Measurements from ENCODE around the gene BLOC1S1. TPM values are rescaled to one million over a fixed set of nuclear protein-coding genes. Genes with fewer than 3 reads are reported as not detected.

BLOC1S1 gene
- total and polyA plus RNA-seq, 9 of the 15 experiments (the other 6 are each of a cell fraction or from before 2014, with no cell fraction given), result 75.2 to 161 (median 98.8) TPM

DNA sequence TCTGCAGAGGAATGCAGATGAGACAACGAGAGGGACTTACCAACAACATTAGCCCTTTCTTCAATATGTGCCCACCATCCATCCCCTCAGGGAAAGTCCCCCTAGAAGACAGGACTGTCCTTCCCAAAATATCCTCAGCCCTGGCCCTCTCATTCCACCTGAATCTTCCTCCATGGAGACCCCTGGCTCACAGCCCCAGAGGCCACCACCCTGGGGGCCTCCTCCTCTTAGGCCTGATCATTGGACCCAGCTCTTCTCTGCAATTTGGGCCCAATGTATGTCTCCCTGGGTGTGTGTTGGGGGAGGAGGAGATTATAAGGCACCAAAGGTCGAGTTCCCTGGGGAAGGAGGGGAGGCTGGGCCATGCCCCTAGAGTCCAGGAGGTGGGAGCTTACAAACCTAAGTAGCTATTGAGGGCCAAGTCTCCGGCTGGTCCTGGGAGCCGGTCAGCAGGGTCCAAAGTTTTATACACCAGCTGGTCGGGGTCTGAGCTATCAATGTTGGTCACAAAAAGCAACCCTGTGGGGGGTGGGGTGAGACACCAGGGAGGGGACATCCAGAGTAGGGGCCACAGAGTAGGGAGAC is 16.3 kb upstream of the BLOC1S1 start:
- intact Hi-C loops (cut with micrococcal nuclease) (no loop called here), in situ Hi-C loops (cut with MboI) (no loop called here)
- BruUV-seq (replicated peaks), result no TSS peak
- Histone ChIP-seq H3K27me3 (ENCODE audit: control insufficient read depth in 2 of 2, insufficient read depth in 2 of 2, low read length in 2 of 2) (peaks cover 20 to 64% of the 10 kb centered on the region in 2 experiments; a peak in 4 of 5 replicates), H3K4me2 (ENCODE audit: insufficient read depth, low read length) (no peak overlapping the region), H4K20me1 (replicated peaks; ENCODE audit: control insufficient read depth, insufficient read depth, low read length) (no peaks in the 10 kb centered on the region), H3K9ac (ENCODE audit: insufficient read depth in 1 of 2, low read depth in 2 of 2, low read length in 2 of 2) (no peak overlapping the region), H3K4me1 (replicated peaks in 1 of 2; ENCODE audit: control insufficient read depth in 2 of 2, insufficient read depth in 2 of 2, low read length in 2 of 2) (peaks cover 0 to 22% of the 10 kb centered on the region in 2 experiments; a peak in 3 of 5 replicates), H3K36me3 (ENCODE audit: control insufficient read depth, insufficient read depth, low read length) (no peaks in the 10 kb centered on the region), H3K27ac (ENCODE audit: extremely low read depth, low read depth, low read length) (no peak overlapping the region), H3K9me3 (replicated peaks; ENCODE audit: control insufficient read depth, insufficient read depth, low read depth, low read length) (no peaks in the 10 kb centered on the region), H3K4me3 (no peak overlapping the region), H3K9me1 (ENCODE audit: control insufficient read depth, insufficient read depth, low read length) (peaks cover 5% of the 10 kb centered on the region), H2AFZ (ENCODE audit: low read depth, low read length) (no peak overlapping the region), H3K79me2 (ENCODE audit: control insufficient read depth, insufficient read depth, low read length) (no peaks in the 10 kb centered on the region)
- DNase-seq (ENCODE audit: extremely low read depth in 1 of 4, low spot score in 3 of 4) (no peak), ATAC-seq (no peak), FAIRE-seq (no peak)
- 9% methylated on average over 5 of the region's 5 CpGs for WGBS (ENCODE audit: insufficient coverage, low coverage, missing lambda C conversion rate)
- CTCF ChIA-PET (ENCODE audit: low intra/inter-chr PET ratio), result no interaction called here
- TF ChIP-seq HDAC3 (IDR thresholded peaks at IDR 0.05; ENCODE audit: borderline replicate concordance, partially characterized antibody) (no peak), SRSF3 (IDR thresholded peaks at IDR 0.05; ENCODE audit: insufficient read depth, low read length) (no peak), SMARCE1 (IDR thresholded peaks at IDR 0.05) (no peak), ZNF766 (CRISPR knock-in tag; conservative IDR thresholded peaks at IDR 0.05) (no peak), E2F3 (CRISPR knock-in tag; IDR thresholded peaks at IDR 0.05) (no peak), SAFB2 (IDR thresholded peaks at IDR 0.05; ENCODE audit: borderline replicate concordance, low read depth, low read length, severe bottlenecking) (no peak), ZC3H11A (IDR thresholded peaks at IDR 0.05; ENCODE audit: low read depth, low read length) (no peak), KAT7 (CRISPR knock-in tag; IDR thresholded peaks at IDR 0.05; ENCODE audit: borderline replicate concordance) (no peak), SMARCA4 (IDR thresholded peaks at IDR 0.05) (no peak), IRF2 (CRISPR knock-in tag; IDR thresholded peaks at IDR 0.05) (no peak), TEAD1 (CRISPR knock-in tag; IDR thresholded peaks at IDR 0.05) (no peak), ZNF384 (IDR thresholded peaks at IDR 0.05; ENCODE audit: low read depth, low read length) (no peak), ZNF239 (CRISPR knock-in tag; IDR thresholded peaks at IDR 0.05) (no peak), ZNF764 (CRISPR knock-in tag; IDR thresholded peaks at IDR 0.05; ENCODE audit: low read depth) (no peak)
- POLR2A ChIA-PET, result interaction anchor here (0.6 to 1.5 kb wide), 2 partner anchors 10 to 461 kb away, joined by 3 to 6 read pairs; no protein-coding TSS in a partner anchor
